Psoas muscle (tissue), 8 donors: ENCODE measurements around the gene DOCK1. TPM values are rescaled to one million over a fixed set of nuclear protein-coding genes. Genes with fewer than 3 reads are reported as not detected.

Experiments used
- ATAC-seq, 4 donors: fragments of 200-7000 bp; cut with Tn5 transposase; one replicate each; pipeline ENCODE4 v1.9.1; 2020; ENCODE audit warnings: moderate library complexity in 3 of 4, mild to moderate bottlenecking in 2 of 4
- DNase-seq, 2 donors: peaks; one replicate each; pipeline ENCODE4 v3.0.0-alpha.2; 2020
- H3K27ac ChIP-seq: fragments of 200-600 bp; one replicate; pipeline ENCODE4 v1.8.0; 2022
- H3K27me3 ChIP-seq, 3 donors: fragments of 200-600 bp in 1 of 3; one replicate each; pipeline versions ENCODE4 v1.6.1 to v1.8.0; 2013 to 2022; ENCODE audit warnings: low read length in 2 of 3, mild to moderate bottlenecking in 2 of 3, moderate library complexity in 1 of 3; ENCODE audit not compliant: insufficient read depth in 3 of 3
- H3K36me3 ChIP-seq, 2 donors: fragments of 200-600 bp in 1 of 2; one replicate each; pipeline versions ENCODE4 v1.6.1 to v1.8.0; 2013 to 2022; ENCODE audit warnings: low read depth in 1 of 2, mild to moderate bottlenecking in 1 of 2, moderate library complexity in 1 of 2; ENCODE audit not compliant: insufficient read depth in 1 of 2
- H3K4me1 ChIP-seq: fragments of 200-600 bp; one replicate; pipeline ENCODE4 v1.8.0; 2022
- H3K4me3 ChIP-seq: fragments of 200-600 bp; one replicate; pipeline ENCODE4 v1.8.0; 2022; ENCODE audit warnings: mild to moderate bottlenecking
- H3K9me3 ChIP-seq: fragments of 200-600 bp; one replicate; pipeline ENCODE4 v1.8.0; 2022
- WGBS, 3 donors: extraction: QIAGEN DNeasy Blood & Tissue Kit; methylation state at CpG; one replicate each; pipeline versions ENCODE4 v1.1.6 to v1.1.7; 2013; 5-methylcytosine and 5-hydroxymethylcytosine counted together
- intact Hi-C, 2 donors: fragments of 100-400 bp; cut with DNase I; formaldehyde crosslinking; loops; one replicate each; pipeline versions ENCODE4 v1.11.0 to v1.14.2; 2022
- polyA plus RNA-seq, 3 donors: library from polyadenylated mRNA; stranded (reverse); fragments of 200-250 nt; gene quantifications; one replicate each; pipeline ENCODE4 v1.2.3, GENCODE V29; 2013
- total RNA-seq, 4 donors: library from RNA; stranded (reverse); fragmentation: NEBNext Ultra II Directional in 2 of 4; extraction: Animal tissue kit (Norgen Biotek cat#: 25700) in 2 of 4; gene quantifications; one replicate each; pipeline versions ENCODE4 v1.2.1 to v1.2.4, GENCODE V29; 2021 to 2023
- TF ChIP-seq, protein P1 (sequence below): fragments of 200-600 bp; IDR thresholded peaks from one replicate; pipeline ENCODE4 v1.8.0; 2022; ENCODE audit warnings: antibody characterized with exemption
- donor health status: healthy with polysubstance abuse.
- donor health status: DM: no; HTN: no; CAD: no; lungs with moderate emphysema.
- donor health status: Bipolar disorder and iron deficiency.
- donor health status: healthy.
- donor health status: DM: yes; HTN: yes; CAD: no.
- donor health status: DM: no; HTN: no; CAD: no.
- donor health status: DM: no; HTN: no; CAD: no.
- donor health status: DM: yes; HTN: yes; CAD: no.

Gene DOCK1
- total and polyA plus RNA-seq, 7 donors: 2.1 to 11.3 (median 5.4) TPM

DNA sequence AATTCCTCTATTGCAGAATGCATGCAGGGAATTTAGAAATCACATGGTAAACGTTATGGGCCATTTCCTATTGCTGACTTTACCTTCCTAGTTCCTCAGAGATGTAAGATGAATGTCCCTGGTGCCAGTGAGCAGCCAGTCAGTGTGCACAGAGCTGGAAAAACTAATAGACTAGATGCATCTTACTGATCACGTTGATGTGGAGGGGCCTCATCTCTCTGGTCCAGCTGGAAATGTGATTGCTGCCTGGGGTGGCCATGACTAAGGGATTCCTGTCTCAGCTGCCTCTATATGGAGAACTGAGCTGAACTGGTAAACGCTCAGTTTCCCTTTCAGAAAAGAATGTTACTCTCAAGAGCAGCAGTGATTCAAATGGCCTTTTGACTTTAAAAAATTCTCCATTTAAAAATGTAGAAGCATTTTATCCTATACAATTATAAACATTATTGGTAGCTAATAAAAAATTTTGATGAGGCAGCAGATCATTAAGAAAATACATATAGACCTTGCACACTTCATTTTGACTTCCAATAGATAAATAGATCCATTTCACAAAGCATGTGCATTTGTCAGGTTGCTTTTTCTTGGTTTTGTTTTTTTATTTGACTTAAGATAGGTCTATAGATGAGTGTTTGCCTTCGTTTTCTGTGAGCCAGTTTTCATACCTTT is 371.7 kb downstream of the DOCK1 start:
- H3K36me3 ChIP-seq: no peaks in the 10 kb centered on the region
- H3K4me1 ChIP-seq: no peaks in the 10 kb centered on the region
- intact Hi-C loops: no loop called here
- 63 to 70% (median 66%) methylated on average over 4 of the region's 4 CpGs for WGBS, 3 donors
- no peaks in the 10 kb centered on the region for H3K9me3 ChIP-seq
- no peak for DNase-seq
- TF ChIP-seq, protein P1, sequence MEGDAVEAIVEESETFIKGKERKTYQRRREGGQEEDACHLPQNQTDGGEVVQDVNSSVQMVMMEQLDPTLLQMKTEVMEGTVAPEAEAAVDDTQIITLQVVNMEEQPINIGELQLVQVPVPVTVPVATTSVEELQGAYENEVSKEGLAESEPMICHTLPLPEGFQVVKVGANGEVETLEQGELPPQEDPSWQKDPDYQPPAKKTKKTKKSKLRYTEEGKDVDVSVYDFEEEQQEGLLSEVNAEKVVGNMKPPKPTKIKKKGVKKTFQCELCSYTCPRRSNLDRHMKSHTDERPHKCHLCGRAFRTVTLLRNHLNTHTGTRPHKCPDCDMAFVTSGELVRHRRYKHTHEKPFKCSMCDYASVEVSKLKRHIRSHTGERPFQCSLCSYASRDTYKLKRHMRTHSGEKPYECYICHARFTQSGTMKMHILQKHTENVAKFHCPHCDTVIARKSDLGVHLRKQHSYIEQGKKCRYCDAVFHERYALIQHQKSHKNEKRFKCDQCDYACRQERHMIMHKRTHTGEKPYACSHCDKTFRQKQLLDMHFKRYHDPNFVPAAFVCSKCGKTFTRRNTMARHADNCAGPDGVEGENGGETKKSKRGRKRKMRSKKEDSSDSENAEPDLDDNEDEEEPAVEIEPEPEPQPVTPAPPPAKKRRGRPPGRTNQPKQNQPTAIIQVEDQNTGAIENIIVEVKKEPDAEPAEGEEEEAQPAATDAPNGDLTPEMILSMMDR: no peak
- ATAC-seq: no peak
- no peaks in the 10 kb centered on the region for H3K27me3 ChIP-seq
- H3K27ac ChIP-seq: no peak overlapping the region
- H3K4me3 ChIP-seq: no peak overlapping the region

DNA sequence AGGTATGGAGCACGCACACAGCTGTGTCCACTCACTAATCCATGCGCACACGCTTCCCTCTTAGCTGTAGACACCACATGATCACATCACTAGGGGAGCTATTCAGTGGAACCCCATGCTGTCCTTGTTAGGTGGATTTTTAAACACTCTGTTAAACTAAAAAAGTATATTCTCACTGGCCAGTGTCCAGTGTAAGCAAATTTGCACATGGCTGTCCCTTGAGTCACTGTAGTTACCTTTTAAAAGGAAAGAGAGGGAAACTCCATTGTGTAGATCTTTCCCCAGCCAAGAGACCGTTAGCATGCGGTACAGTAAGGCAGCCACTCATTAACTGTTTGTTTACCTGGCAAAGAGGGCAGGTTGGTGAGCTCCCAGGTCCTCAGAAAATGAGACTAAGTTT is 372.8 kb downstream of the DOCK1 start:
- TF ChIP-seq, protein P1: no peak
- Histone ChIP-seq H3K9me3 (no peaks in the 10 kb centered on the region), H3K4me1 (no peaks in the 10 kb centered on the region), H3K27me3 (no peaks in the 10 kb centered on the region), H3K36me3 (no peaks in the 10 kb centered on the region), H3K4me3 (no peak overlapping the region), H3K27ac (no peak overlapping the region)
- intact Hi-C loops: no loop called here
- DNase-seq: no peak
- ATAC-seq: no peak
- WGBS, 3 donors: 74 to 75% (median 74%) methylated on average over 5 of the region's 5 CpGs

DNA sequence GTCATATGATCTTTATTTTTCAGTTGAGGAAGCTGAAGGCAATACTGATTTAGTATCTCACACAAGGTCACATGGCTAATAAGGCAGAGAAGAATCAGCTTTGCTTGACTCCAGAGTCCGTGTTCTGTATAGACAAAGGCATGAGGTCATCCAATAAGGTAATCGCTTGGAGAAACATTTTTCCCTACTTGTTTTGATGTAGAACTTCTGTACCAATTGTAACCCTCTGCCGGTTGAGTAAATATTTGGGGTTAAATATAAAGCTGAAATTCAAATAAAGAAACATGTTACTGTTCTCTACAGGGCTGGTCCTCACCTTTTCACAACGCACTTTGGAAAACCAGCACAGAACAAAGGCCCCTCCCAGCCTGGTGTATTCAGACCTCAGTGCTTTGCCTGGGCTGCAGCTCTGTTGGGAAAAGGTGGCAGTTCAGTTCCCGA is 374.1 kb downstream of the DOCK1 start:
- Histone ChIP-seq H3K27me3 (no peaks in the 10 kb centered on the region), H3K4me1 (no peaks in the 10 kb centered on the region), H3K4me3 (no peak overlapping the region), H3K27ac (no peak overlapping the region), H3K36me3 (no peaks in the 10 kb centered on the region), H3K9me3 (no peaks in the 10 kb centered on the region)
- intact Hi-C loops: no loop called here
- ATAC-seq (no peak), DNase-seq (no peak)
- WGBS, 3 donors: 90 to 96% (median 94%) methylated on average over 5 of the region's 5 CpGs
- TF ChIP-seq, protein P1: no peak

DNA sequence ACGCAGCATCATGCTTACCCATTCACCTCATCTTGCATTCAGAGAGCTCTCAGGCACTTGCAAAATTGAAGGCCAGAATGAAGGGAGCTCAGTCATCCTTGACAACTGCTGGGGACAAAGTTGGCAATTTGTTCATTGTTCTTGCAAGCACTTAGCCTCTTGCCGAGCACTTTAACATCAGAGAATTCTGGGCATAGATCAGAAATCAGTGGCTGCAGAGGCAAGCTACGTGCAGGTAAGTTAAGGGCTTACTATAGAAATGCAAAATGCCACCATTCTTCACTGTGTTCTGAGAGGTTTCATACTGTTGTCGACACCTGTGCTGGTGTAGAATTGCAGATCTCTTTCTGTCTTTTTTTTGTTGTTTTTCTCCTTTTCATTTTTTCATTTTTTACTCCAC is 375.2 kb downstream of the DOCK1 start:
- Histone ChIP-seq H3K4me3 (no peak overlapping the region), H3K9me3 (no peaks in the 10 kb centered on the region), H3K36me3 (no peaks in the 10 kb centered on the region), H3K27ac (no peak overlapping the region), H3K4me1 (no peaks in the 10 kb centered on the region), H3K27me3 (no peaks in the 10 kb centered on the region)
- DNase-seq: no peak
- intact Hi-C loops: no loop called here
- WGBS, 3 donors: 95 to 96% (median 95%) methylated on average over 4 of the region's 4 CpGs
- ATAC-seq: no peak
- TF ChIP-seq, protein P1: no peak

DNA sequence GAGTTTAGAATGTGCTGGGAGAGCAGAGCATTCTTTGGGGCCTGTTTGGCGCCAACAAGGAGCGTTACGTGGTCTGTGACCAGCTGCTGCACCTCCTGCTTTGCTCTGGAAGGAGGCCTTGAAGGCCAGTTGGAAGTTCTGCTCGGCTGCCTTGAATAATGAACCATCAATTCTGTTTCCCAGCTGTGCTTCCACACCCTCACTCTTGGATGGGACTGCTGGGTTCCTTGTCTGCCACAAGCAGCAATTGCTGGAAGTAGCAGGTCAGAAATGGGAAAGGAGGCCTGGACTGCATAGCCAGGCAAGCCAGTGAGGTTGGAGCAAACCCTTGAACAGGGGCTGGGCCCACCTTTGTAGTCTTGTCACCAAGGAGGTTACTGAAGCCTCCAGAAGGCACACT is 377.8 kb downstream of the DOCK1 start:
- no peak overlapping the region for H3K4me3 ChIP-seq
- H3K4me1 ChIP-seq: no peaks in the 10 kb centered on the region
- H3K36me3 ChIP-seq: no peaks in the 10 kb centered on the region
- TF ChIP-seq, protein P1: no peak
- no peak overlapping the region for H3K27ac ChIP-seq
- DNase-seq (no peak), ATAC-seq (no peak)
- peaks cover 2% of the 10 kb centered on the region for H3K9me3 ChIP-seq
- no peaks in the 10 kb centered on the region for H3K27me3 ChIP-seq
- intact Hi-C loops: no loop called here
- WGBS, 3 donors: 47 to 63% (median 53%) methylated on average over 4 of the region's 4 CpGs
